ENCODE measurements around the gene LRRFIP1. TPM values are rescaled to one million over a fixed set of nuclear protein-coding genes. Genes with fewer than 3 reads are reported as not detected.
"Not testable (repeated sequence)": the region's sequence is repeated elsewhere in the genome, so short reads cannot be mapped to it uniquely, and the experiment has no call there.

Gene LRRFIP1
- total and polyA plus RNA-seq, 2 of the 13 experiments (the other 11 are each of a cell fraction or from before 2014, with no cell fraction given): 15.9 to 40.5 TPM

DNA sequence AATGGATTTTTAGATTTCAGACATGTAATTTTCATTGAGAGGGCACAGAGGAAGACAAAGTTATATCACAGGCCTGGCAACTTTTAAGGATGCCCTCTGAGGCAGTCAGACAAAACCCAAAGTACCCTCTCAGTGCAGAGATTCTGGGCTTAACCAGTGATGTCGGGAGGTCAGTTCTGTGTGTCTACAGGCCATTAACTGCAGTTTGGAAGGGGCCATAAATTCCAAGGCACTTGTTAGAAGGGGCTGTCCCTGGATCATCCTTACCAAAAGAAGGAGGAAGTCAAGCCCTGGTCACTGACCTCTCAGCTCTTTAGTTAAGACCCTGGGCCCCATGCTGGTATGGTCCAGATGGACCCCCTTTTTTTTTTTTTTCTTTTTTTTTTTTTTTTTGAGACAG lies 60.7 kb downstream of the LRRFIP1 start (continued):
- TF ChIP-seq MED1 (CRISPR knock-in tag; IDR thresholded peaks at IDR 0.05): no peak

DNA sequence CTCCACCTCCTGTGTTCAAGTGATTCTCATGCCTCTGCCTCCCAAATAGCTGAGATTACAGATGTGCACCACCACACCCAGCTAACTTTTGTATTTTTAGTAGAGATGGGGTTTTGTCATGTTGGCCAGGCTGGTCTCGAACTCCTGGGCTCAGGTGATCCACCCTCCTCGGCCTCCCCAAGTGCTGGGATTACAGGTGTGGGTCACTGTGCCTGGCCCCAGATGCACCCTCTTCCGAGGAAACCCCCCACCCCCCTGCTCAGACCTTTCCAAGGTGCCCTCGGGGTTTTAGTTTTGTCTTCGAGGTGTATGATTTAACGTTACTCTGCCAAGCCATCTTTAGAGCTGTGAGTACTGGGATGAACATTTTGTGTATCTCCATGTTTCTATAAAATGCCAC lies 61.2 kb downstream of the LRRFIP1 start:
- intact Hi-C loops (cut with micrococcal nuclease; ENCODE audit: unreplicated experiment): loop anchor here (5.0 kb wide), 1 partner anchor 176 kb away; no protein-coding TSS in a partner anchor
- H3K27ac ChIP-seq (ENCODE audit: extremely low read length, insufficient read depth, low read length); in situ Hi-C loops (cut with HindIII; ENCODE audit: extremely low pct_ligation_motif_present, low pct_unique_long_range_greater_than_20kb); CTCF ChIA-PET (ENCODE audit: low intra/inter-chr PET ratio, low total read pairs); H3K9ac ChIP-seq (ENCODE audit: insufficient read depth, low read depth, low read length); H4K20me1 ChIP-seq (ENCODE audit: insufficient read depth, low read length); H3K4me2 ChIP-seq (ENCODE audit: low read depth, low read length); H3K27me3 ChIP-seq (ENCODE audit: control insufficient read depth in 1 of 2, insufficient read depth in 2 of 2, low read length in 2 of 2); H2AFZ ChIP-seq (ENCODE audit: low read length); H3K9me3 ChIP-seq (ENCODE audit: low read length); FAIRE-seq; H3K36me3 ChIP-seq (replicated peaks in 1 of 2; ENCODE audit: control insufficient read depth in 1 of 2, insufficient read depth in 2 of 2, low read length in 2 of 2); POLR2A ChIA-PET; BruUV-seq (replicated peaks); DNase-seq (ENCODE audit: low spot score); H3K79me2 ChIP-seq (ENCODE audit: insufficient read depth, low read length); ATAC-seq; H3K4me3 ChIP-seq (replicated peaks in 1 of 3; ENCODE audit: insufficient read depth in 1 of 3, low read depth in 2 of 3, low read length in 3 of 3): not testable (repeated sequence)
- peaks cover 66% of the 10 kb centered on the region for H3K4me1 ChIP-seq (ENCODE audit: insufficient read depth, low read length)
- WGBS (ENCODE audit: low lambda C conversion rate): 78% methylated on average over 6 of the region's 6 CpGs

DNA sequence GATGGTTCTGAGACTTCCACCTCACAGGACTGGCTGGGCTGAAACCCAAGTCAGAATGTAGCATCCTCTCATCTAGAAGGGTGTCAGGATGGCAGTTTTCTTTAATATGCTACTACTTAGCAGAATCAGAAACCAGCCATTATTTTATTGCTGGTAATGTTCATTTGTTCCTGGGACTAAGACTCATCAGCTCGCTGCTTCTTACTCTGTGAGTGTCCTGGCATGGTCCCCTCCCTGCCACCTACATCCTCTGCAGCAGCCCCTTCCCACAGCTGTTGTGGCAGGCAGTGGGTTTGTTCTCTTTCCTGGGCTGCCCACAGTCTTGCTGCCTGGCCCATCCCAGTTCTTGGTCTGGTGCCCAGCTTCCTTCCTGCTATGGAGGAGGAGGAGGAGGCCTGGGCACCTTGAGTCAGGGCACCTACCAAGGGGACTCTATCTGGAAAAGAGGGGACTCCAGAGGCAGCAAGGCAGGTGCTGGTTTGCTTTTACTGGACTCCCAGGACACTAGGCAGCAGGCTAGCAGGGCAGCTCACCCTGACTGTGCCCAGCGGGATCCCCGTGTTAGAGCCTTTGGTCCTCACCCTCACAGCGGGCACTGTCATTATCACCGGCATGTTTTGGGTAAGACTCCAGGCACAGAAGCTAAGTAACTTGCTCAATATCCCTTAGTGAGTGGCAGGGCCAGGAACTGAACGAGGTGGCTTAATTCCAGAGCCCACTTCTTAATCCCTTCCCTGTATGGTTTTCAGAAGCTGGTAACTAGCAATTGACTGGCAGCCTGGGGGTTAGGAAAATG lies 62.1 kb downstream of the LRRFIP1 start:
- no peak for DNase-seq (ENCODE audit: low spot score)
- CTCF ChIA-PET (ENCODE audit: low intra/inter-chr PET ratio, low total read pairs): no interaction called here
- no TSS peak for BruUV-seq (replicated peaks)
- Histone ChIP-seq H3K27me3 (ENCODE audit: control insufficient read depth in 1 of 2, insufficient read depth in 2 of 2, low read length in 2 of 2) (no peaks in the 10 kb centered on the region; a peak in 1 of 5 replicates), H3K4me2 (ENCODE audit: low read depth, low read length) (no peak overlapping the region), H3K4me3 (replicated peaks in 1 of 3; ENCODE audit: insufficient read depth in 1 of 3, low read depth in 2 of 3, low read length in 3 of 3) (no peak overlapping the region), H2AFZ (ENCODE audit: low read length) (no peak overlapping the region), H3K9me3 (ENCODE audit: low read length) (no peaks in the 10 kb centered on the region), H4K20me1 (ENCODE audit: insufficient read depth, low read length) (peaks cover 12% of the 10 kb centered on the region; the same call in 1 of the 2 replicates), H3K4me1 (ENCODE audit: insufficient read depth, low read length) (peaks cover 68% of the 10 kb centered on the region), H3K9ac (ENCODE audit: insufficient read depth, low read depth, low read length) (no peak overlapping the region), H3K36me3 (replicated peaks in 1 of 2; ENCODE audit: control insufficient read depth in 1 of 2, insufficient read depth in 2 of 2, low read length in 2 of 2) (no peaks in the 10 kb centered on the region), H3K27ac (ENCODE audit: extremely low read length, insufficient read depth, low read length) (peak overlapping the region; percentile 2), H3K79me2 (ENCODE audit: insufficient read depth, low read length) (peaks cover 19% of the 10 kb centered on the region)
- intact Hi-C loops (cut with micrococcal nuclease; ENCODE audit: unreplicated experiment): loop anchor here (5.0 kb wide), 1 partner anchor 177 kb away; no protein-coding TSS in a partner anchor
- in situ Hi-C loops (cut with HindIII; ENCODE audit: extremely low pct_ligation_motif_present, low pct_unique_long_range_greater_than_20kb): no loop called here
- ATAC-seq: no peak
- no peak for FAIRE-seq
- POLR2A ChIA-PET: interaction anchor here (0.9 kb wide), 1 partner anchor 15 kb away, joined by 4 read pairs; no protein-coding TSS in a partner anchor
- WGBS (ENCODE audit: low lambda C conversion rate): 66% methylated on average over 4 of the region's 6 CpGs
- no peak for TF ChIP-seq ZC3H4 (CRISPR knock-in tag; IDR thresholded peaks at IDR 0.05; ENCODE audit: borderline replicate concordance)
- TF ChIP-seq, protein P1, sequence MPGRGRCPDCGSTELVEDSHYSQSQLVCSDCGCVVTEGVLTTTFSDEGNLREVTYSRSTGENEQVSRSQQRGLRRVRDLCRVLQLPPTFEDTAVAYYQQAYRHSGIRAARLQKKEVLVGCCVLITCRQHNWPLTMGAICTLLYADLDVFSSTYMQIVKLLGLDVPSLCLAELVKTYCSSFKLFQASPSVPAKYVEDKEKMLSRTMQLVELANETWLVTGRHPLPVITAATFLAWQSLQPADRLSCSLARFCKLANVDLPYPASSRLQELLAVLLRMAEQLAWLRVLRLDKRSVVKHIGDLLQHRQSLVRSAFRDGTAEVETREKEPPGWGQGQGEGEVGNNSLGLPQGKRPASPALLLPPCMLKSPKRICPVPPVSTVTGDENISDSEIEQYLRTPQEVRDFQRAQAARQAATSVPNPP (CRISPR knock-in tag; IDR thresholded peaks at IDR 0.05): no peak
- TF ChIP-seq, protein P2, sequence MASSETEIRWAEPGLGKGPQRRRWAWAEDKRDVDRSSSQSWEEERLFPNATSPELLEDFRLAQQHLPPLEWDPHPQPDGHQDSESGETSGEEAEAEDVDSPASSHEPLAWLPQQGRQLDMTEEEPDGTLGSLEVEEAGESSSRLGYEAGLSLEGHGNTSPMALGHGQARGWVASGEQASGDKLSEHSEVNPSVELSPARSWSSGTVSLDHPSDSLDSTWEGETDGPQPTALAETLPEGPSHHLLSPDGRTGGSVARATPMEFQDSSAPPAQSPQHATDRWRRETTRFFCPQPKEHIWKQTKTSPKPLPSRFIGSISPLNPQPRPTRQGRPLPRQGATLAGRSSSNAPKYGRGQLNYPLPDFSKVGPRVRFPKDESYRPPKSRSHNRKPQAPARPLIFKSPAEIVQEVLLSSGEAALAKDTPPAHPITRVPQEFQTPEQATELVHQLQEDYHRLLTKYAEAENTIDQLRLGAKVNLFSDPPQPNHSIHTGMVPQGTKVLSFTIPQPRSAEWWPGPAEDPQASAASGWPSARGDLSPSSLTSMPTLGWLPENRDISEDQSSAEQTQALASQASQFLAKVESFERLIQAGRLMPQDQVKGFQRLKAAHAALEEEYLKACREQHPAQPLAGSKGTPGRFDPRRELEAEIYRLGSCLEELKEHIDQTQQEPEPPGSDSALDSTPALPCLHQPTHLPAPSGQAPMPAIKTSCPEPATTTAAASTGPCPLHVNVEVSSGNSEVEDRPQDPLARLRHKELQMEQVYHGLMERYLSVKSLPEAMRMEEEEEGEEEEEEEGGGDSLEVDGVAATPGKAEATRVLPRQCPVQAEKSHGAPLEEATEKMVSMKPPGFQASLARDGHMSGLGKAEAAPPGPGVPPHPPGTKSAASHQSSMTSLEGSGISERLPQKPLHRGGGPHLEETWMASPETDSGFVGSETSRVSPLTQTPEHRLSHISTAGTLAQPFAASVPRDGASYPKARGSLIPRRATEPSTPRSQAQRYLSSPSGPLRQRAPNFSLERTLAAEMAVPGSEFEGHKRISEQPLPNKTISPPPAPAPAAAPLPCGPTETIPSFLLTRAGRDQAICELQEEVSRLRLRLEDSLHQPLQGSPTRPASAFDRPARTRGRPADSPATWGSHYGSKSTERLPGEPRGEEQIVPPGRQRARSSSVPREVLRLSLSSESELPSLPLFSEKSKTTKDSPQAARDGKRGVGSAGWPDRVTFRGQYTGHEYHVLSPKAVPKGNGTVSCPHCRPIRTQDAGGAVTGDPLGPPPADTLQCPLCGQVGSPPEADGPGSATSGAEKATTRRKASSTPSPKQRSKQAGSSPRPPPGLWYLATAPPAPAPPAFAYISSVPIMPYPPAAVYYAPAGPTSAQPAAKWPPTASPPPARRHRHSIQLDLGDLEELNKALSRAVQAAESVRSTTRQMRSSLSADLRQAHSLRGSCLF (CRISPR knock-in tag; IDR thresholded peaks at IDR 0.05; ENCODE audit: borderline replicate concordance): no peak
- no peak for TF ChIP-seq HOXA3 (CRISPR knock-in tag; IDR thresholded peaks at IDR 0.05)
- TF ChIP-seq MAFF (IDR thresholded peaks at IDR 0.05; ENCODE audit: low read depth, low read length): no peak
- no peak for TF ChIP-seq ZBTB21 (CRISPR knock-in tag; IDR thresholded peaks at IDR 0.05)
- TF ChIP-seq ZBTB38 (CRISPR knock-in tag; IDR thresholded peaks at IDR 0.05): no peak

All from HepG2 (cell line).